Neural progenitor cell (in vitro differentiated cells): Measurements from ENCODE around the gene WDR86. TPM values are rescaled to one million over a fixed set of nuclear protein-coding genes. Genes with fewer than 3 reads are reported as not detected.

Source experiments
- DNase-seq: peaks from one replicate; pipeline ENCODE4 v3.0.0-alpha.2; 2016; ENCODE audit warnings: low spot score
- H2AFZ ChIP-seq: fragments of 200-600 bp; sonication (generic); replicated peaks from 2 replicates; pipeline ENCODE4 v1.6.1; 2016; ENCODE audit warnings: antibody characterized with exemption
- H3F3A ChIP-seq: fragments of 200-600 bp; sonication (generic); 2 replicates; pipeline ENCODE4 v1.6.1; 2016; ENCODE audit warnings: antibody characterized with exemption, low read depth
- H3K27ac ChIP-seq: fragments of 200-600 bp; sonication (generic); 2 replicates; pipeline ENCODE4 v1.5.1; 2016; ENCODE audit warnings: mild to moderate bottlenecking
- H3K27me3 ChIP-seq: fragments of 200-600 bp; sonication (generic); 2 replicates; pipeline ENCODE4 v1.6.1; 2016; ENCODE audit warnings: mild to moderate bottlenecking, moderate library complexity
- H3K36me3 ChIP-seq: fragments of 200-600 bp; sonication (generic); 2 replicates; pipeline ENCODE4 v1.5.1; 2016
- H3K4me1 ChIP-seq: fragments of 200-600 bp; sonication (generic); 2 replicates; pipeline ENCODE4 v1.6.1; 2016; ENCODE audit warnings: mixed run types
- H3K4me2 ChIP-seq: fragments of 200-600 bp; sonication (generic); 2 replicates; pipeline ENCODE4 v1.6.1; 2016
- H3K4me3 ChIP-seq: fragments of 200-600 bp; sonication (generic); 2 replicates; pipeline ENCODE4 v1.5.1; 2016
- H3K79me2 ChIP-seq: fragments of 200-600 bp; sonication (generic); 2 replicates; pipeline ENCODE4 v1.6.1; 2016; ENCODE audit warnings: low read depth
- H3K9ac ChIP-seq: fragments of 200-600 bp; sonication (generic); 2 replicates; pipeline ENCODE4 v1.6.1; 2016
- H3K9me3 ChIP-seq: fragments of 200-600 bp; sonication (generic); 2 replicates; pipeline ENCODE4 v1.5.1; 2016; ENCODE audit warnings: low read depth
- H4K20me1 ChIP-seq: fragments of 200-600 bp; sonication (generic); 2 replicates; pipeline ENCODE4 v1.6.1; 2016; ENCODE audit warnings: low read depth
- H3K27ac Mint-ChIP-seq: 3 replicates; pipeline ENCODE4 v1.8.0; 2021; ENCODE audit warnings: mixed read lengths
- H3K27me3 Mint-ChIP-seq: 2 replicates; pipeline ENCODE4 v1.8.0; 2022; ENCODE audit warnings: low read depth, mild to moderate bottlenecking, inconsistent platforms, moderate library complexity, mixed read lengths; ENCODE audit not compliant: insufficient read depth
- H3K36me3 Mint-ChIP-seq: 3 replicates; pipeline ENCODE4 v1.8.0; 2021; ENCODE audit warnings: mixed read lengths
- H3K4me1 Mint-ChIP-seq: 3 replicates; pipeline ENCODE4 v1.8.0; 2021; ENCODE audit warnings: mixed read lengths
- H3K4me3 Mint-ChIP-seq: 3 replicates; pipeline ENCODE4 v1.8.0; 2021; ENCODE audit warnings: mild to moderate bottlenecking, moderate library complexity, mixed read lengths
- H3K9me3 Mint-ChIP-seq: 3 replicates; pipeline ENCODE4 v1.8.0; 2020; ENCODE audit warnings: mixed read lengths
- CTCF ChIP-seq: fragments of 200-600 bp; sonication (generic); IDR thresholded peaks from 2 replicates; pipeline ENCODE4 v1.5.1; 2017; ENCODE audit warnings: antibody characterized with exemption, mild to moderate bottlenecking
- EZH2 ChIP-seq: fragments of 200-600 bp; sonication (generic); IDR thresholded peaks from 2 replicates; pipeline ENCODE4 v1.6.1; 2017; ENCODE audit warnings: antibody characterized with exemption, mild to moderate bottlenecking, moderate library complexity
- EZH2phosphoT487 ChIP-seq: fragments of 200-600 bp; sonication (generic); IDR thresholded peaks from 2 replicates; pipeline ENCODE4 v1.6.1; 2017; ENCODE audit warnings: antibody characterized with exemption
- total RNA-seq: library from RNA; depleted of rRNA; stranded (reverse); fragments of >200 nt; gene quantifications from 2 replicates; pipeline ENCODE4 v1.2.3, GENCODE V29; 2015; ENCODE audit warnings: low replicate concordance

WDR86 gene
- total RNA-seq, 1 donor from 2014 or later: 15.0 TPM

GRCh38 chr7:151367284-151367683 is 42.6 kb downstream of the WDR86 start:
- peaks cover 14% of the 10 kb centered on the region for H3F3A ChIP-seq
- no peaks in the 10 kb centered on the region for H3K36me3 ChIP-seq
- no peak overlapping the region for H2AFZ ChIP-seq
- H3K4me3 ChIP-seq: no peak overlapping the region
- no peak for DNase-seq
- H3K4me1 ChIP-seq: peaks cover 2% of the 10 kb centered on the region
- Mint-ChIP-seq H3K4me1 (peaks cover 10% of the 10 kb centered on the region), H3K27me3 (peaks cover 5% of the 10 kb centered on the region), H3K9me3 (no peaks in the 10 kb centered on the region), H3K4me3 (no peak overlapping the region), H3K27ac (no peak overlapping the region), H3K36me3 (peaks cover 21% of the 10 kb centered on the region)
- H3K4me2 ChIP-seq: no peak overlapping the region
- H3K9me3 ChIP-seq: no peaks in the 10 kb centered on the region
- H3K27ac ChIP-seq: no peak overlapping the region
- no peak overlapping the region for H3K9ac ChIP-seq
- TF ChIP-seq EZH2phosphoT487 (no peak), CTCF (no peak), EZH2 (no peak)
- H3K79me2 ChIP-seq: no peaks in the 10 kb centered on the region
- H4K20me1 ChIP-seq: peaks cover 8% of the 10 kb centered on the region
- no peaks in the 10 kb centered on the region for H3K27me3 ChIP-seq

GRCh38 chr7:151366880-151367222 is 43.0 kb downstream of the WDR86 start:
- H3K4me2 ChIP-seq: no peak overlapping the region
- H3K36me3 ChIP-seq: peaks cover under 1% of the 10 kb centered on the region
- H3K27me3 ChIP-seq: no peaks in the 10 kb centered on the region
- Mint-ChIP-seq H3K36me3 (peaks cover 22% of the 10 kb centered on the region), H3K4me3 (no peak overlapping the region), H3K27me3 (peaks cover 5% of the 10 kb centered on the region), H3K4me1 (peaks cover 8% of the 10 kb centered on the region), H3K9me3 (no peaks in the 10 kb centered on the region), H3K27ac (no peak overlapping the region)
- no peaks in the 10 kb centered on the region for H3K9me3 ChIP-seq
- H3K4me1 ChIP-seq: no peaks in the 10 kb centered on the region
- H2AFZ ChIP-seq: no peak overlapping the region
- no peak overlapping the region for H3K4me3 ChIP-seq
- H3F3A ChIP-seq: peaks cover 11% of the 10 kb centered on the region
- no peak for TF ChIP-seq EZH2phosphoT487
- TF ChIP-seq EZH2: no peak
- TF ChIP-seq CTCF: no peak
- H3K79me2 ChIP-seq: no peaks in the 10 kb centered on the region
- no peak overlapping the region for H3K27ac ChIP-seq
- DNase-seq: no peak
- peaks cover 6% of the 10 kb centered on the region for H4K20me1 ChIP-seq
- no peak overlapping the region for H3K9ac ChIP-seq

- H3K36me3 ChIP-seq: peaks cover 6% of the 10 kb centered on the region
- no peaks in the 10 kb centered on the region for H3K9me3 Mint-ChIP-seq
- no peak overlapping the region for H3K4me3 Mint-ChIP-seq
- H3K4me1 ChIP-seq: no peaks in the 10 kb centered on the region
- H3K79me2 ChIP-seq: no peaks in the 10 kb centered on the region
- H3K27ac Mint-ChIP-seq: peak overlapping the region; percentile 57
- no peak overlapping the region for H3K4me2 ChIP-seq
- no peak overlapping the region for H2AFZ ChIP-seq
- TF ChIP-seq EZH2phosphoT487 (no peak), CTCF (no peak), EZH2 (no peak)
- peaks cover 6% of the 10 kb centered on the region for H4K20me1 ChIP-seq
- no peak overlapping the region for H3K4me3 ChIP-seq
- H3K4me1 Mint-ChIP-seq: peaks cover 8% of the 10 kb centered on the region
- H3K27ac ChIP-seq: no peak overlapping the region
- H3K36me3 Mint-ChIP-seq: peaks cover 26% of the 10 kb centered on the region
- H3K27me3 ChIP-seq: no peaks in the 10 kb centered on the region
- peaks cover 5% of the 10 kb centered on the region for H3K27me3 Mint-ChIP-seq
- H3K9ac ChIP-seq: no peak overlapping the region
- H3F3A ChIP-seq: peaks cover 11% of the 10 kb centered on the region
- DNase-seq: no peak
- H3K9me3 ChIP-seq: no peaks in the 10 kb centered on the region
Observed at GRCh38 chr7:151366166-151366879, 43.5 kb downstream of the WDR86 start.
